Muscle of leg (tissue), 11 donors: ENCODE data around the gene NRG2. TPM values are rescaled to one million over a fixed set of nuclear protein-coding genes. Genes with fewer than 3 reads are reported as not detected.
A peak's percentile ranks its signal among the peaks of the same experiment; 100 is the strongest.

ENCODE experiments used
- DNase-seq: peaks from one replicate; pipeline ENCODE4 v3.0.0; 2013
- H3K27ac ChIP-seq: one replicate; pipeline ENCODE4 v1.5.1; 2013; ENCODE audit warnings: mild to moderate bottlenecking, low read length, control low read depth
- H3K27me3 ChIP-seq: one replicate; pipeline ENCODE4 v1.6.1; 2013; ENCODE audit warnings: low read length; ENCODE audit not compliant: control insufficient read depth, insufficient read depth
- H3K36me3 ChIP-seq: one replicate; pipeline ENCODE4 v1.6.1; 2013; ENCODE audit warnings: low read length; ENCODE audit not compliant: control insufficient read depth, insufficient read depth
- H3K4me1 ChIP-seq: one replicate; pipeline ENCODE4 v1.6.1; 2013; ENCODE audit warnings: low read length; ENCODE audit not compliant: control insufficient read depth, insufficient read depth
- H3K4me3 ChIP-seq: one replicate; pipeline ENCODE4 v1.5.1; 2013; ENCODE audit warnings: low read length, control low read depth
- H3K9me3 ChIP-seq: replicated peaks from 2 replicates; pipeline ENCODE4 v1.6.1; 2013; ENCODE audit warnings: low read depth, low read length; ENCODE audit not compliant: control insufficient read depth
- WGBS: methylation state at CpG from one replicate; pipeline ENCODE4 v1.1.5; 2013; ENCODE audit warnings: missing lambda C conversion rate; ENCODE audit not compliant: insufficient coverage; 5-methylcytosine and 5-hydroxymethylcytosine counted together
- polyA plus RNA-seq, 8 donors: library from polyadenylated mRNA; unstranded; fragments of 120-200 nt; gene quantifications; one replicate each; pipeline versions ENCODE4 v1.2.1 to v1.2.3, GENCODE V29; 2013; ENCODE audit warnings: inconsistent platforms in 1 of 8, low replicate concordance in 1 of 8; ENCODE audit not compliant: insufficient read length in 8 of 8, insufficient read depth in 1 of 8
- total RNA-seq: library from RNA; stranded (reverse); fragments of 120-200 nt; gene quantifications from one replicate; pipeline ENCODE4 v1.2.4, GENCODE V29; 2013

The NRG2 gene
- total and polyA plus RNA-seq, 9 donors, result 0.82 to 2.8 (median 1.5) TPM

DNA sequence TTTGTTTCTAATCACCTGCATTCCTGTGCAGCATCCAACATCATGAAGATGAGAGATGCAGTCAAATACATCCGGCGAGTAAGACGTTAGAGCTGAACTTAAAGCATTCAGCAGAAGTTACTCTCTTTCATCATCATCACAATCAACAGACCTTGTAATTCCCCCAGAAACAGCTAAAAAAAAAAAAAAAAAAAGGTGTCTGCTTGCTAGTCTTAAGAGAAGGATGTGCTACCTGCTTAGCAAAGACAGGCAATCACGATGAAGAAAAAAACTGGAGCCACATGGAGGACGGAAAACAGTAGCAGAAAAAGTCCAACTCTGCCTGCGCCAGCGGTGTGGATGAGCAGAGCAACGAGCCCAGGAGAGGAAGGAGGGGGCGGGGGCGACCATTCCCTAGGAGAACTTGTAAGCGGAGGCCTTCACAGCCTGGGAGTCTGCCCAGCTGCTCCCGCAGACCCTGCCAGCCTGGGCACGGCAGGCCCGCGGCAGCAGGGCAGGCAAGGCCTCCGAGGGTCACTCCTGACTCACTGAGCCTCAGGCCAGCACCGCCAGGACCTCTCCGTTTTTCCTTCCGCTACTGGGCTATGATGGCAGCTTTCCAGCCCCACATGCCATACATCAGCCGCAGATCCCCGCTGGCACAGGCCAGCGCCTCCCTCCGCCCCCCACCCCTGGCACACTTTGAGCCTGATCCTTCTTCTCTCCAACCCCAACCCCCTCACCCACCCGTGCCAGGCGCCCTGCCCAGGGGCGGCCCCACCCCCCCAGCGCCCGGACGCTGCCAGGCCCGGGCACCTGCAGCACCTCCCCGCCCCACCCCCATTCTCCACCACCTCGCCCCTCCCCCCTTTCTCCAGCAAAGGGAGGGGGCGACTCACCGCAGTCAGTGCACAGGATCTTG lies 1.4 kb downstream of the NRG2 start:
- peaks cover 14% of the 10 kb centered on the region for H3K4me1 ChIP-seq
- H3K27me3 ChIP-seq, result peaks cover 47% of the 10 kb centered on the region
- DNase-seq, result peak; percentile 72
- peak overlapping the region; percentile 57 for H3K4me3 ChIP-seq
- H3K9me3 ChIP-seq, result no peaks in the 10 kb centered on the region
- H3K36me3 ChIP-seq, result no peaks in the 10 kb centered on the region
- WGBS, result 4% methylated on average over 17 of the region's 34 CpGs
- no peak overlapping the region for H3K27ac ChIP-seq

DNA sequence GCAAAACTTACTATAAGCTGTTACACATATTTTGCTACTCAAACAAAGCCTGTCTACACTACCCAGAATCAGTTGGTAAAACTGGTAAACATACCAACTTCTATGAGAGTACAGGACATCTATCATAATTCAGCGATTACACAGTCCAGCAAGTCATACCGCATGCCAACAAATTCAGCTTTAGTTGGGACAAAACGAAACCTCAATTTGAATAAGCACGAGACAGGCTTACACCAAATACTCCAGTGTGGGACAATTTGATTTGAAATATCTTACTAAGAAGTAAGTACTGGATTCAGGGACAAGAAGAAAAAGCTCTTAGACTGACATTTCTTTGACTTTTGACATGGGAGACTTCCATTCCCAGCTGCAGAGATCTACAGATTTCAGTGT lies 2.0 kb downstream of the NRG2 start:
- Histone ChIP-seq H3K9me3 (no peaks in the 10 kb centered on the region), H3K27me3 (peaks cover 45% of the 10 kb centered on the region), H3K4me3 (no peak overlapping the region), H3K27ac (no peak overlapping the region), H3K36me3 (no peaks in the 10 kb centered on the region), H3K4me1 (peaks cover 14% of the 10 kb centered on the region)
- DNase-seq, result peak; percentile 9
- no CpG with 5 or more reads among the region's 4 CpGs for WGBS

DNA sequence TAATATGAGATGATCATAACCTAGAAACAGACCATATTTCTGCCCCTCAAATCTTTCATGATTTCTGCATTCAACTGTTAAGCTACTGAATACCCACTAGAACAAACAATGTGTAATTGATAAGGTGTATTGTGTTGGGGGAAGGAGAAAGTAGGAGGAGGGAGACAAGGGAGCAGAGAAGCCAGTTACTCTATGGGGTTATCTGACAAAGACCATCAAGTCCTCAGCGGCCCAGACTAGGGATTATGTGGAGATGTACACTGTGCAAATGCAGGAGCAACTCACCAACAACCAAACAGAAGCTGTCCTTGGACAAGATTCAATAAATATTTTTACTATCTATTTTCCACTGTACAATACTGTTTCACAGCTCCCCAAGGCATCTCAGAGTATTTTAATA lies 2.7 kb downstream of the NRG2 start:
- peaks cover 16% of the 10 kb centered on the region for H3K4me1 ChIP-seq
- no CpG with 5 or more reads among the region's 1 CpG for WGBS
- H3K27ac ChIP-seq, result no peak overlapping the region

DNA sequence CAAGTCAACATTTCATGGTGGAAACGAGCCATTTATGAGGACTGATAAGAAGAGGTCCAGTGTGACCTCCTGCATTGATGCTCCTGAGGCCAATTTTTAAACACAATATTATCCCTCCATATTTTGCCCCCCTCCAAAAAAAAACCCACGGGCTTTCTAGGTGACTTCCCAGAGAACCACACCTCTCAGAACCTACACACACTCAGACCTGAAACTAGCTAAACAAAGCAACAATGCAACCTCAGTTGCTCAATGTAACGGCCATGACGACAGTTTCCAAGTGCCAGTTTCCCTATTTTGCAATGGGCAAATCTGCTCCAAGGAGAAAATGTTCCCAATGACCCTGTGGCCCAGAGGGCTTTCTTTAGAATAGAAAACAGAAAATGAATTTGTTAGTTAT lies 3.5 kb downstream of the NRG2 start:
- WGBS, result 67% methylated on average over 1 of the region's 4 CpGs
- H3K9me3 ChIP-seq, result no peaks in the 10 kb centered on the region
- H3K27me3 ChIP-seq, result peaks cover 40% of the 10 kb centered on the region
- DNase-seq, result no peak
- H3K27ac ChIP-seq, result no peak overlapping the region
- no peak overlapping the region for H3K4me3 ChIP-seq
- peaks cover 16% of the 10 kb centered on the region for H3K4me1 ChIP-seq
- H3K36me3 ChIP-seq, result no peaks in the 10 kb centered on the region

More for the DNA sequence above, 2.7 kb downstream of the NRG2 start:
- no peak for DNase-seq
- H3K27me3 ChIP-seq, result peaks cover 47% of the 10 kb centered on the region
- H3K4me3 ChIP-seq, result no peak overlapping the region
- no peaks in the 10 kb centered on the region for H3K9me3 ChIP-seq
- no peaks in the 10 kb centered on the region for H3K36me3 ChIP-seq

DNA sequence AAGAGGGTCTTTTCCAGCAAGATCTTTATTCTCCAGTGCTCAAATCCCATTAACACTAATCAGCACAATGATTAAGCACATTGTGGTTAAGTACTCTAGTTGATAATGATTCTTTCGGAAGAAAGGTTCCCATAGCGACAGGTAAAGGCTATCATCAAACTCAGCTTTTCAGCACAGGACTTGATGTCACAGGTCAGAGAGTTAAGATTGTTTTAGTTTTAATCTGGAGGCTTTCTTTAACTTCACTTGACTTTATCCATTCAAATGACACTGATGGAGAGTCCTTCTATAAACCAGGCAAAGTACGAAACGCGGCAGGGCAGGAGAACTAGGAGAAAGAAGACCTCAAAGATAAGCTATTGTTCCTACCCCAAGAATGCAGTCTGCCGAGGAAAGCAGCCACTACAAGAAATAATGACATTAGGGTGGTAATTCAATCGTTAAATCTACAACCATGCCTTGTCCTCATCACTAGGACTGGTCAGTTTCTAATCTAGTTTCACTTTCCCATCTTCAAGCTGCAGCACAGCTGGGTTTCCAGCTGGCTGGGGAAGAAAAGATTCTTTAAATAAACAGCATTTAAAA lies 4.6 kb downstream of the NRG2 start:
- Histone ChIP-seq H3K27me3 (peaks cover 32% of the 10 kb centered on the region), H3K36me3 (no peaks in the 10 kb centered on the region), H3K9me3 (peaks cover 2% of the 10 kb centered on the region), H3K4me3 (peak overlapping the region; percentile 20), H3K27ac (no peak overlapping the region), H3K4me1 (peaks cover 12% of the 10 kb centered on the region)
- no CpG with 5 or more reads among the region's 7 CpGs for WGBS
- peak; percentile 44 for DNase-seq

DNA sequence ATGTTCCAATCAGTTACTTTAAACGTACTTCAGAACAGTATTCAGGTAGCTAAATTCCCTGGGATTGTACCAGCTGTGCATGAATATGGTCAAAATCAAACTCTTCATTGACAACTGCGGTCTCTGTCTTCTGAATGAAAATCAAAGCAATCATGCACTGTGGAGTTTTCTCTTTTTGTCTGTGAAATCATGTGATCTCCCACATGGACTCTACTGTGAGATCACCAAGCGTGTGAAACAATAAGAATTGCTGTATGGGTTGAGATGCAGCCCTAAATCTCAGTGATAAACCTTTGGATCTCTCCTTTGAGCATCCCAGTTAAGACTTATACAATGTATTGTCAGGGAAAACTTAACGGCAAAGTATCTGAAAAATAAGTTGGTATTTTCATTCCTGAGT lies 6.1 kb downstream of the NRG2 start:
- no CpG with 5 or more reads among the region's 4 CpGs for WGBS
- Histone ChIP-seq H3K36me3 (no peaks in the 10 kb centered on the region), H3K4me1 (peaks cover 2% of the 10 kb centered on the region), H3K9me3 (peaks cover 2% of the 10 kb centered on the region), H3K4me3 (no peak overlapping the region), H3K27me3 (peaks cover 23% of the 10 kb centered on the region), H3K27ac (no peak overlapping the region)
- DNase-seq, result no peak

DNA sequence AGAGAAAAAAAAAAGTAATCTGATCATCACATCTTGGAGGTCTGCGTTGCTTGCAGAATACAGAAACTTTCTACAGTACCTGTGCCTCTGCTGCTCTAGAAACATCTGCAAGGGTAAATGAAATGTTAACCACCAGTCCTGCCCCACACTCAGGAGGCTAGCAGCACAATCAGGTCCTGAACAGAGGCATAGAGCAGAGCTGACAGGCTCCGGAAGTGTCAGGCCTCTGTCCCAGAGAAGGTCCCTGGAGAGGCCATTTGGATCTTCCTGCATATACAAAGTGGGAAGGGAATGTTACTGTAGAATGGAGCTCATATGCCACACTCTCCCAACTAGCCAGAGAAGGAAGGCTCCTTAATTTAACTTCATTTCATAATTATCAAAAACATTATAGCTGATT lies 7.2 kb downstream of the NRG2 start:
- 60% methylated on average over 1 of the region's 2 CpGs for WGBS
- peaks cover 2% of the 10 kb centered on the region for H3K9me3 ChIP-seq
- no peak overlapping the region for H3K27ac ChIP-seq
- peaks cover 21% of the 10 kb centered on the region for H3K27me3 ChIP-seq
- H3K36me3 ChIP-seq, result no peaks in the 10 kb centered on the region
- DNase-seq, result peak; percentile 20
- H3K4me1 ChIP-seq, result peaks cover 2% of the 10 kb centered on the region
- H3K4me3 ChIP-seq, result no peak overlapping the region

DNA sequence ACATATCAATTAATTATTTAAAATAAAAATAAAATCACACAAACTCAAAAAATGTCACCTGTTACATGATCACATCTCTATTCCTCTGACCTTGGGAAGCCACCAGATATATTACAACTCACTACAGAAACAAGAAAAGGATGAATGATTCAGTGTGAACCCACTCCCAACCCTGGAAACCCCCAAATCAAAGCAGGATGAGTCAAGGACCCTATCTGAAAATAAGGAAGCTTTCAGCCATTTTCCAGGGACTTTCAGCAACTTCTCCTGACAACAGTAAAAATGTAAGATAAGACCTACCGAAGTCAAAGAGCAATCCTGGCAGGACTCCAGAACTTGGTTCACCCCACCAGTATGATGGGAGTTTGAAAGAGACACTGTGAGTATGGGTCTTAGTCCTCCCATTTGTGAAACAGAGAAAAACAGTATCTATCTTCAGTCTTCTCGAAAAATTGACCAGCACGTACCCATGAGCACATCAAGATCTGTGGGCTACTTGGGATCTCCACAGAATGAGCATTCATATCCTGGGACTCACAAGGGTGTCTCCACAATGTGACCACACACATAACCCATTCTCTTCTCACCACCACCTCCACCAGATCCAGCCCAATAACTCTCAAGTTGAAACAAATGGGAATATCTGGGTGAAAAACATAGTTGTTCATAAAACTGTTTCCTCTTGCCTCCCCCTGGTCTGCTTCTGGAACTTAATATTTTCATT lies 9.9 kb downstream of the NRG2 start:
- H3K27ac ChIP-seq, result no peak overlapping the region
- WGBS, result 79% methylated on average over 2 of the region's 3 CpGs
- H3K4me1 ChIP-seq, result peaks cover 2% of the 10 kb centered on the region
- peaks cover 16% of the 10 kb centered on the region for H3K27me3 ChIP-seq
- peaks cover 2% of the 10 kb centered on the region for H3K9me3 ChIP-seq
- no peak for DNase-seq
- no peak overlapping the region for H3K4me3 ChIP-seq
- no peaks in the 10 kb centered on the region for H3K36me3 ChIP-seq

DNA sequence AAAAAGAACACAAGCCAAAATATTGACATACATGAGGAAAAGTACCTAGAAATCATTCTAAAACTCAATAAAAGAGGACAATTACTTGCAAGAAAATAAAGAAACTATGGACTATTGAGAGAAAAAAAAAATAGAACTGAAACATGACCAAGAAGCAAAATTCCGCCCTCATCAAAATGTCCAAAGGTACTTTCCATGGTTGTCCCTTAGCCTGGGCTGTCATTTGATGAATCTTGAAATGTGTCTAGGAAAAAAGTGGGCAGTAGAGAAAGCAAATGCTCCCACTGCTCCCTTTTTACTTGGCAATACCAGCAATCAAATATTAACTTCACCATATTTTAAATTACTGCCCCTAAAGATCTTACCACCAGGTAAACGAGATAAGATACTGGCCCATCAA lies 10.8 kb downstream of the NRG2 start:
- DNase-seq, result no peak
- no peaks in the 10 kb centered on the region for H3K36me3 ChIP-seq
- peaks cover 2% of the 10 kb centered on the region for H3K4me1 ChIP-seq
- H3K9me3 ChIP-seq, result peaks cover 2% of the 10 kb centered on the region
- H3K27ac ChIP-seq, result no peak overlapping the region
- H3K4me3 ChIP-seq, result no peak overlapping the region
- no CpG with 5 or more reads among the region's 2 CpGs for WGBS
- H3K27me3 ChIP-seq, result peaks cover 14% of the 10 kb centered on the region

DNA sequence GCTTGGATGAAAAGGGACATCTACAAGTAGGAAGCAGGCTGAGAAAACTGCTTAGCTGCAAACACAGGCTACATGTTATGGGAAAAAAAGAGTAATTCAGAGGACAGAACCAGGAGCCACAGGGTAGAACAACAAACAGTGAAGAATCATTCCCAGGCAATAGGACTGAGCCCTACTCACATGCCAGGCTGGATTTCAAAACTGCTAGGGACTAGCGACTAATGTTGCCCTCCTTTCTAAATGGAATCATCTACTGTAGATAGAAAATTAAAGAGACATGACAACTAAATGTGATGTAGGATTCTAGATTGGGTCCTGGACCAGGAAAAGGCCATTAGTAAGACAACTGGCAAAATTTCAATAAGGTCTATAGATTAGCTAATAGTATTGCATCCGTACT lies 15.3 kb downstream of the NRG2 start:
- Histone ChIP-seq H3K27ac (no peak overlapping the region), H3K9me3 (no peaks in the 10 kb centered on the region), H3K27me3 (peaks cover 11% of the 10 kb centered on the region), H3K4me3 (no peak overlapping the region), H3K4me1 (no peaks in the 10 kb centered on the region), H3K36me3 (no peaks in the 10 kb centered on the region)
- DNase-seq, result no peak
- WGBS, result no CpG with 5 or more reads among the region's 2 CpGs
